HG03439 (cell line): ENCODE data around the gene ST3GAL4.
A peak's percentile ranks its signal among the peaks of the same experiment; 100 is the strongest.

ENCODE experiments used
- ATAC-seq: cut with Tn5 transposase; IDR thresholded peaks from one replicate; pipeline ENCODE4 v1.9.1; 2021; ENCODE audit warnings: mild to moderate bottlenecking, moderate library complexity; ENCODE audit not compliant: unreplicated experiment

The ST3GAL4 gene

DNA sequence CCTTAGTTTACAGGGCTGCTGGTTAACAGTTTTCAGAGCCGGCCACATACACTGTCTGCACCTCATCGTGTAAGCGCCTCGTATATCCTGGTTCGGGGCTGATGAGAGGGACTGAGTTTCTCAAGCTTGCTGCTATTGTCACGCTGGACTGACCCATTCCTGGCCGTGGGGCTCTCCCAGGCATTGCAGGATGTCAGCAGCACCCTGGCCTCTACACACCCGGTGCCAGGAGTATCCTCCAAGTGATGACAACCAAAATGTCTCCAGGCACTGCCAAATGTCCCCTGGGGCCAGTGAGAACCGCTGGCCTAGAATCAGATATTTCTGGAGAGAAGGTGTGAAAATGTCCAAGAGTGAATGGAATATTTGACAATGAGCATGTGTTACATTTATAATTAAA, 82.8 kb downstream of the ST3GAL4 start:
- ATAC-seq = no peak

DNA sequence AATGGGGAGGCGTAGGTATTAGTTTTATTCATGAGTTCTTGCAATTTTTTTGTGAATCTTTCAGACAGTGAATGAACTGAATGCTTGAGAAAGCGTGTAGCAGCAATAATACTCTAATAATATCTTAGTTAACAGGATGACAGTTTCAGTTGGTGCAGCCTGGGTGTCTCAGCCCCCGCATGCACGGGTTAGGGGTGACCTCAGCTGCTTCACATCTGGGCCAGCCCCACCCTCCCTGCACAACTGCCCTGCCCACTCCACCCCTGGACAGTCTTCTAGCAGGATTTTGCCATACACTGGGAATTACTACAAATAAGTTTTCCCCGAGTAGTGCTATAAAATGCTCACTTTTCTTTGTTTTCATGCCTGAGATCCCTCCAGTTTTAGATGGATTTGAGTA, 83.2 kb downstream of the ST3GAL4 start:
- no peak for ATAC-seq

DNA sequence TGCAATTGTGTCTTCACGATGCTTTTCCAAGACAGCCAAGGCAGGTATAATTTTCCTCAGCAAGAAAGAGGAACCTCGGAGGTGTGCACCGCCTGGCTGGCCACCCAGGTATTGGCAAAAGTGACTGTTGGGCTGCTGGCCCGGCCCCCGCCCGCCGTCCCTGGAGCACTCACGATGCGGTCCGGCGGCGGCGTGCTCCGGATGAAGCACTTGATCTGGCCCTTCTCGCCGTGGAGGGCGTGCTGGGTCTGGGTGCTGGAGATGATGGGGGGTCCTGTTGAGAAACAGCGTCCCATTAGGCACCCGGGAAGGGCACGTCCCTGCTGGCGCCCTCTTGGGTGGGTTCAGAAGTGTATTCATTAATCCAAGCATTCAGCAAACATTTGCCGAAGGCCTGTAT, 84.8 kb downstream of the ST3GAL4 start:
- ATAC-seq = no peak

DNA sequence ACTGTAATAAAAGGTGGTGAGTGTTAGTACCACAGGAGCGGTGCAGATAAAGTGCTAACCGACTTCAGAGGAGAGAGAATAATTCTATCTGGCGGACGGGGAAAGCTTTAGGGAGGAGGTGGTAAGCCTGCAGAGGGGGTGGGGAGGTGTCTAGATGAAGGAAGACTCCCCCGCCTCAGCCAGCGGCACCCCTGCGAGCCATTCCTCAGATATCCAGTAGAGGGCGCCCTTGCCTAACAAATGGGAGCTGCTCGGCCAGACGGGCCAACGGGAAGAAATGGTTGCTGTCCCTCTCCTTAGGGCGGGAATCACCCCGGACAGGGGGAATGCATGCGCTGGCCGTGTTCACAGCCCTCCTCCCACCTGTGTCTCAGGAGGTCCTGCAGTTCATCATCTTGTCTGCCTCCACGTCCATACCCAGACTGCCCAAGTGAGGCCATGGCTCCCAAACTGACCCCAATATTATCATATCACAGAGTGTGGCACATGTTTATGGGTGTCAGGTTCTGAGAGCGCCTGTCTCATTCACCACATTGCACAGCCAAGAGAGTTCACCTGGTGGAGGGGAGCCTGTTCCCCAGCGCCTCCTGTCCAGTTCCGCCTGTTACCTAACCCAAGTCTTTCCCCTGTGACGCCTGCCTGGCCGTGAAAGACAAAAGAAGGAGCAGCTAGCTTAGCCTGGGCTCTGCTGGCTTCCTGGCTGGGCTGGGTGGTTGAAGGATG, 85.5 kb downstream of the ST3GAL4 start:
- peak; percentile 52 for ATAC-seq

DNA sequence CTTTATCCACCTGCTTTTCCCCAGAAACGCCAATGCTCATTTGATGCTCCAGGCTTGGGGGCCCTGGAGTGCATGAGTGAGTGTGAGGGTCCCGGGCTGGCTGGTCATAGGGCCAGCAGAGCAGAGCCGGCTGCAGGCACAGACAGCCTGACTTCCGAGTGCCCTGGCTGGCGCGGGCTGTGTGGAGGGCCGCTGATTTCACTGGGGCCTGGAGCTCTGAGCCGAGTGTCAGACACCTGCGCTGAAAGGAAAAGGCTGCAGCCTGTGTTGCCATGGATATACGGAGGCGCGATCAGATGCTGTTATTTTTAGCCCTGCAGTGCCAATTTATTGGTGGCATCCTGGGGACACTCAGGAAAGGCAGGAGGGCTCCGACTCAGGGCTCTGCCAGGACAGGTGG, 87.6 kb downstream of the ST3GAL4 start:
- no peak for ATAC-seq

DNA sequence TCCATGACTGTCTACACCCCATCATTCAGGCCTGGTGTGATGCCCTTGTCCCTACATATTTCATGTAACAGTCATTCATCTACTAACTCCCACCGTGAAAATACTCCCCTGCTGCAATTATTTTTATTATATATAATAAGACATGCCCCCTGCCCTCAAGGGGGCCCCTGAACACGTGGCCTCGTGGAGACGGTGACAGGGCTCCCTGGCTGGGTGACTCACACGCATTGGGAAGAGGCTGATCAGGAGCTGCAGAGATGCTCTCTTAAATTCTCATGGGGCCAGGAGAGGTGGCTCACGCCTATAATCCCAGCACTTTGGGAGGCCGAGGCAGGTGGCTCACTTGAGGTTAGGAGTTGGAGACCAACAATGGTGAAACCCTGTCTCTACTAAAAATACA, 88.6 kb downstream of the ST3GAL4 start:
- ATAC-seq = no peak

DNA sequence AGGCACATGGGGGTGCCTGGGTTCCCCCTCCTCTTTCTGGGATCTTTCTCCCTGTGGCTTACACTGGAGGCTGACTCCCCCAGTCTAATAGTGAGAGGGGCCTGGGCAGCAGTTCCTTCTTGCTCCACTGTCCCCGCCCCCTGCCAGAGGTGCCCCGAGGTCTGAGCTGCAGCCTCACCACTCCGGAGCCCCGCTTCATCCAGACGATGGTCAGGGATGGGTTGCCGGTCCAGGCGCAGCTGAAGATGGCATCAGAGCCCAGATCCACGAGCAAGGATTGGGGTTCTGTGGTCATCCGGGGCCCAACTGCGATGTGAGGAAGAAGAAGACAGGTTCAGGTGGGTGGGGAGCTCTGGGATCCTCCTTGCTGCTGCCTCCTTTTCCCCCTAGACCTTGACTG, 91.1 kb downstream of the ST3GAL4 start:
- ATAC-seq = no peak

DNA sequence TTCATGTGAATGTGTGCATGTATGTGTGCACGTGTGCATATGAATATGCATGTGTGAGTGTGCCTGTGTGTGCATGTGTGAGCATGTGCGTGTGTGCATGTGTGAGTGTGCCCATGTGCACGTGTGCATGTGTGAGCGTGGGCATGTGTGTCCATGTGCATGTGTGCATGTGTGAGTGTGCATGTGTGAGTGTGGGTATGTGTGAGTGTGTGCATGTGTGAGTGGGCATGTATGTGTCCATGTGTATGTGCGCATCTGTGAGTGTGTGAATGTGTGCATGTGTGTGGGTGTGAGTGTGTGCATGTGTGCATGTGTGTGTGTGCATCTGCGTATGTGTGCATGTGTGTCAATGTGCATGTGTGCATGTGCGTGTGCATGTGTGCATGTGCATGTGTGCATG, 94.7 kb downstream of the ST3GAL4 start:
- ATAC-seq = no peak

DNA sequence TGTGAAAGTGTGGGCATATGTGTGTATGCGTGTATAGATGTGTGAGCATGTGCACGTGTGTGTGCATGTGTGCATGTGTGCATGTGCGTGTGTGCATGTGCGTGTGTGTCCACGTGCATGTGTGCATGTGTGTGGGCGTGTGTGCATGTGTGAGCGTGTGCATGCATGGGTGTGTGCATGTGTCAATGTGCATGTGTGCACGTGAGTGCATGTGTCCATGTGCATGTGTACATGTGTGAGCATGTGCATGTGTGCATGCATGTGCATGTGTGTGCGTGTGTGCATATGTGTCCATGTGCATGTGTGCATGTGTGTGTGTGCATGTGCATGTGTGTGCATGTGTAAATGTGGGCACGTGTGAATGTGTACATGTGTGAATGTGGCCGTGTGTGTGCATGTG, 95.3 kb downstream of the ST3GAL4 start:
- no peak for ATAC-seq

DNA sequence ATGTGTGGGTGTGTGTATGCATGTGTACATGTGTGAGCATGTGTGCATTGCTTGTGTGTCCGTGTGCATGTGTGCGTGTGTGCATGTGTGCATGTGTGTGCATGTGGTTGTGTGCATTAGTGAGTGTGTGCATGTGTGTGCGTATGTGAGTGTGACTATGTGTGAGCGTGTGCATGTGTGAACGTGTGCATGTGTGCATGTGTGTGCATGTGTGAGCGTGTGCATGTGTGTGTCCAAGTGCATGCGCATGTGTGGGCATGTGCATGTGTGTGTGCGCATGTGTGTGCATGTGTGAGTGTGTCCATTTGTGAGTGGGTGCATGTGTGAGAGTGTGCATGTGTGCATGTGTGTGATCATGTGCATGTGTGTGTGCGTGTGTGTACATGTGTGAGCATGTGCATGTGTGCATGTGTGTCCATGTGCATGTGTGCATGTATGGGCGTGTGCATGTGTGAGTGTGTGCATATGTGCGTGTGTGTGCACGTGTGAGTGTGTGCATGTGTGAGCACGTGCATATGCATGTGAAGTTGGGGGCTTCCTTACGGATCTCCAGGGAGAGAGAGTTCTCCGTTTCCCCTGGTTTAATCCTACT, 95.8 kb downstream of the ST3GAL4 start:
- ATAC-seq = no peak

DNA sequence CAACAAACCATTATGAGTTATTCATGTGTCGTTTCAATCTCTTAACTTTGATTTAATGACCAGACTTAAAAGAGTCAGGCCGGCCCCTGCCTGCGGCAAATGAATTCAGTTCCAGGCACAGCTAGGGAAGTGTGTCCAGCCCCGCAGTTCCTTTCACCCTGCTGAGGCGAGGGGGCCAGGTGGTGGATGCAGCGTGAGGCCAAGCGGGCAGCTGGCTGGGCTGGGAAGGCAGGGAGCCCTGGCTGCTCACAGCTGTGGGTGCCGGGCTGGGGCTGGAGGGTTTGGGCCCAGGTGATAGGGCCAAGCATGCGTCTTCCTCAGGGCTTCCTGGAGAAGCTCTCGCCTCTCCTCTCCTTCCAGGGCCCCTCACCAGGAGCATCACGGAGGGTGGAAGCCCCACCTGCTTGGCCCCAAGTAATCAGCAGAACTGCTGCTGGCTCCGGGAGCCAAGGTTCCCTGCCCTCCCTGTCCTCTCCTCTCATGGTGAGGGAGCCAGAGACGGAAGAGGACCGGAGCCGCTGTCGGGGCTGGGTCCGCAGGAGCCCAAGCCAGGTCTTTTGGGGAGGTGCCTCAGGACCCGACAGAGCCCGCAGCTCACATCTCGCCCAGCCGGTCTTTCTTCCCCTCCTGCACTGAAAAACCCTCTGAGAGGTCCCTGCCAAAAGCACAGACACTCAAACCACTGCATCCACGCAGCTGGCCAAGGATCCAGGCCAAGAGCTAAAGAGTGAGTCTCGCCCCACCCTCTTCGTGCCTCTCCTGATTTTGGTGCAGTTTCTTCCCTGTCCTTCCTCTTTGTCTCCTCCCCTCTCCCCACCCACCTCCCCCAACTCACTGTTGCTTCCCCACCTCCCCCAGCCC, 97.0 kb downstream of the ST3GAL4 start:
- no peak for ATAC-seq

DNA sequence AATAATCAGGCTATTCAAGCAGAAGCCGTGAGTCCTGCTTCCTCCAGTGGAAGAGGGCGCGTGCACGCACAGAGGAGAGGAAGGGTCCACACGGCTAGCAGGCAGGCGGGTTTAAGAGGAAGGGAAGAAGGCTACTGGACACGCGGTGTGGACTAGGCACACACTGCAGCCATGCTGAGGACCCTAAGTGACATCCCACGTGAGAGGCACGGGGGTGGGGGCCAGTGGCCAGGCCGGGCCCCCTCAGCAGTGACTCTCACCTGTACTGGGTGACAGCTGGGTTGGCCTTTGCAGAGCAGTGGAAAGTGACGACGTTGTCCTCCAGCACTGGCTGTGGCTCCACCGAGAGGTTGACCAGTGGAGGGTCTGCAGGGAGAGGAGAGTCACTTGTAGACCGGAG, 100.6 kb downstream of the ST3GAL4 start:
- ATAC-seq = no peak

DNA sequence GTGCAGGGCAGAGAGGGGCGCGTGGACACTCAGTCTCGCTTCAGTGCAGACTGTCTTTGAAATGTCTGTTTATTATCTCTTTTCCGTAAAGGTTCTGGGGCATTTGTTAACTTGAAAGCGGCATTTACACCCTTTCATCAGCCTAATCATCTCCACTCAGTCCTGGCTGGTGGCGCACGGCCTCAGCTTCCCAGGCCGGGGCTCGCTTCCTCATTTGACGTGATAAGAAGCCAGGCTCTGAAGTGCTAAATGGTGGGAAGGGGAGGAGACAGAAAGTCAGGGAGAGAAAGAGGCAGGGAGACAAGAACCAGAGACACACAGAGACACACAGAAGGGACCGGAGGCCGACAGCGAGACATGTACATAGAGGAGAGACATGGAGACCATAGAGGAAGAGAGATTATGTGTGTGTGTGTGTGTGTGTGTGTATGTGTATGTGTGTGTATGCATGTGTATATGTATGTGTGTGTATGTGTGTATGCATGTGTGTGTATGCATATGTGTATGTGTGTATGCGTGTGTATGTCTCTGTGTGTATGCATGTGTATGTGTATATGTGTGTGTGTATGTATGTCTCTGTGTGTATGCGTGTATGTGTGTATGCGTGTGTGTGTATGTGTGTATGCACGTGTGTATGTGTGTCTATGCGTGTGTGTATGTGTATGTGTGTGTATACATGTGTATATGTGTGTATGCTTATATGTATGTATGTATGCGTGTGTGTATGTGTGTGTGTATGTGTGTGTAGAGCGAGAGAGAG, 101.5 kb downstream of the ST3GAL4 start:
- no peak for ATAC-seq

DNA sequence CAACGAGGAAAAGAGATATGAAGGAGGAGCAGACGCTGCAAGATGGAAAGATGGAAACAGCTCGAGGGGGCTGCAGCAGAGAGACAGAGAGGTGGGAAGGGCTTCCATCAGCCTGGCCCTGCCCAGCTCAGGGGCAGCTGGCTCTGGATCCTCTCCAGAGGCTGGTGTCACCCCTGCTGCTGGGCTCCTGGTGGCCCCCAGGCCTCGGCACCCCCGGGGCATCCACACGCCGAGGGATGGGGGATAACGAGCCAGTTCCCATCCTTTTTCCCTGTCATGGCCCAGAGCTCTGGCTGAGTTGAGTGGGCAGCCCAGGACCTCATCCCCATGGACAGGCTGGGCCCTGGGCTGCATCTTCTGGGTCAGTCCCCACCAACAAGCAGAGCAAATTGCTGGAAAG, 102.3 kb downstream of the ST3GAL4 start:
- ATAC-seq = no peak

DNA sequence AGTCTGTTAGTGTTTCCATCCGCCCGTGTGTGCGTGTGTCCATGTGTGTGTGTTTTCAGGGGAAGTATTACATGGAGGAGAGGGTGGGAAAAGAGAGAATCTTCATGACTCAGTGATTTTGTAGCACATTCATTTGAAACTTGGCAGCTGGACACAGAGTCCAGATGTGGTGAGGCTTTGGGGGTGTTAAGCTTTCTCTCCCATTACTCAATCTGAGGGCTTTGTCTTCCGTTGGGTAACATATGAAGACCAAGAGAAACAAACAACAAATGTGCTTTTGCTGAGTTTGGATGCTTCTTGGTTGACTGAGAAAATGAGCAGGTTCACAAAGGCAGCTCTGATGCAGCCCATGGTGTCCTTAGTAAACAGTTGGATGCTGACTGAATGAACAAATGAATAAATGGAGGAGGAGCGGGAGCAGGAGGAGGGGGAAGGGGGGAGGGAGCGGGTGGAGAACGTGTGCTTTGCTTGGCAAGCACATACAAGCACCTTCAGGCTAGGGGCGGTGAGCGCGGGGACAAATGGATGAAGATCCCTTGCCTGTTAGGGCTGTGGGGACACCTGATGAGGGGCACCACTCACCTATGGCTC, 104.3 kb downstream of the ST3GAL4 start:
- ATAC-seq = no peak

DNA sequence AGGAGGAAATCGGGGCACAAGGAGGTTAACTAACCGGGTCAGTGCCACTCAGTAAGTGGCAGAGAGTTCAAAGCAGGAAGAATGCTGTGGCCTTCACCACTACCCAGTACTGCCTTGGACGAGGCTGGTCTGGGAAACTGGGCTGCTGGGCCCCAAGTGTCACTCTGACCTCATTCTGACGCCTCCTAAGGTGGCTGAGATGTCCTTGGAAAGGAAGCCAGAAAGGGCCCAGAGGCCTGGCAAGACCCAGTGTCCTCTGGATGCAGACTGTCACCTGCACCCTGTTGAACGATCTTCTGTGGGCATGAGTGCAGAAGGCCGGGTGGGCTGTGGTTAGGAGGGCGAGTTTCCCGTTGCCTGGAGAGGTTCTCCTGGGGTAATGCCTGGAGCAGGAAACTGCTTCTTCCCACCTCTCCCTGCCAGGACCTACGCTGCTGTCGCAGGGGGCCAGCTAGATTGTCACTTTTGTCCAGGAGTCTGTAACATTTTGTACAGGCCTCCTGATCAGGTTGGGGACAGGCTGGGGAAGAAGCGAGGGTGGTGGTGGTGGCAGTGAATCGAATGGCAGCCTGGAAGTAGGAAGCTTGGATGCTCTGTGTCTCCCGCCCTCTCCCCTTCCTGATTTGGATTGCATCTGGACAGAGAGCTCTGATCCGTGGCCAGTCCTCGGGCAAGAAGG, 105.1 kb downstream of the ST3GAL4 start:
- no peak for ATAC-seq

DNA sequence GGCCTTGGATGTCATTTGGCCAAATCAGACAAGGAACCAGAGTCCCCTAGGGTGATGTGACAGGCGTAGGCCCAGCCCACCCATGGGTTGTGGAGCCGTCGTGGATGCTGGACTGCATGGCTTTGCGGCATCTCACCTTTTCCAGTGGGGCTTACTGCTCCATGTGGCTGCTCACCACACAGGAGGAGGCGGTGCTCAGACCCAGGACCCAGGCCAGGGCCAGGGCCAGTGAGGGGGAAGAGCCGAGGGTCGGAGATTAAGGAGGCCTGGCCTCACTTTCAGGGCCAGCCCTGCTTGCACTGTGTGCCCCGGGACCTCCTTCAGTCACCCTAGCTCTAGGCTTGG, 105.6 kb downstream of the ST3GAL4 start:
- ATAC-seq = no peak

DNA sequence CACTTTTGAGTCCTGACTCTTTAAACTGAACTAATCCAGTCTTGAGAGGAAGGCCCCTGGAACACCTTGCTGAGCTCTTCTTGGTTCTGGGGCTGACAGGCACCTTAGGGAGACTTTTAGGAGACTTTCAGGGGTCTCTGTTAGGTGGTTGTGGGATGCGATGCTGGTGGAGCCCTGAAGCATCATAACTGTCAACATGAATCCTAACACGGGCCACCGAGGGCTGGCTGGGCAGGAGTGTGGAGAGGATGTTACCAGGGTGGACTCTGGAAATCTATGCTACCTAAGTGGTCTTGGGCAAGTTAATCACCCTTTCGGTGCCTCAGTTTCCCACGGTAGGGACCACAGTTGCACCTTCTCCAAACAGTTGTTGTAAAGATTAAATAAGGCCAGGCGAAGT, 106.5 kb downstream of the ST3GAL4 start:
- ATAC-seq = no peak

DNA sequence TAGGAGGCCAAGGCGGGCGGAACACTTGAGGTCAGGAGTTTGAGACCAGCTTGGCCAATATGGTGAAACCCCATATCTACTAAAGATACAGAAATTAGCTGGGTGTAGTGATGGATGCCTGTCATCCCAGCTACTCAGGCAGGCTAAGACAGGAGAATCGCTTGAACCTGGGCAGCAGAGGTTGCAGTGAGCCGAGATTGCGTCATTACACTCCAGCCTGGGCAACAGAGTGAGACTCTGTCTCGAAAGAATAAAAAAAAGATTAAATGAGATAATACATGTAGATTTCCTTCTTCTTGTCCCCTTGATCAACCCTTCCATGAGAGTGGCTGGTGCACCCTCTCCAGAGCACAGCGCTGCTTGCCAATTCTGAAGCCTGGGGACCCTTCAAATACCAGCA, 106.9 kb downstream of the ST3GAL4 start:
- no peak for ATAC-seq
